Measurements from ENCODE around the gene PAH.

DNA sequence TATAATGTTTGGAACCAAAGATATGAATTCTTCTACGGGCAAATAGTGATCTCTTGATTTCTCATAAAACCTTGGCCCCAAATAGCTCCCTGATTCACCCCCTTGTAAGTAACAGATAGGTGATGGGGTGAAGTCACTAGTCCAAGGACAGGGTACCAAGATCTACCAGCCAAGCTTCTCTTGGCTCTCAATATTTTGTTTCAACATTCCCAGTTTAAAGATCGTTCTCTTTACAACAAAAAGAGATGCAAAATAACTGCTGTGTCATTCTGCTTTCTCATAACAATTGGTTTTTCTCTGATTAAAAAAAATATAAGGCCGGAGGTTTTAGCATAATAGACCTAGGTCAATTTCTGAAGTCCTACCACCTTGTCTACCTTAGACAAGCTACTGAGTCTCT lies 11.8 kb downstream of the PAH start:
- TF ChIP-seq MXI1 (IDR thresholded peaks at IDR 0.05; ENCODE audit: low read depth, low read length): no peak
- no peak for TF ChIP-seq YY1 (IDR thresholded peaks at IDR 0.05; ENCODE audit: low read depth)
- TF ChIP-seq, protein P1, sequence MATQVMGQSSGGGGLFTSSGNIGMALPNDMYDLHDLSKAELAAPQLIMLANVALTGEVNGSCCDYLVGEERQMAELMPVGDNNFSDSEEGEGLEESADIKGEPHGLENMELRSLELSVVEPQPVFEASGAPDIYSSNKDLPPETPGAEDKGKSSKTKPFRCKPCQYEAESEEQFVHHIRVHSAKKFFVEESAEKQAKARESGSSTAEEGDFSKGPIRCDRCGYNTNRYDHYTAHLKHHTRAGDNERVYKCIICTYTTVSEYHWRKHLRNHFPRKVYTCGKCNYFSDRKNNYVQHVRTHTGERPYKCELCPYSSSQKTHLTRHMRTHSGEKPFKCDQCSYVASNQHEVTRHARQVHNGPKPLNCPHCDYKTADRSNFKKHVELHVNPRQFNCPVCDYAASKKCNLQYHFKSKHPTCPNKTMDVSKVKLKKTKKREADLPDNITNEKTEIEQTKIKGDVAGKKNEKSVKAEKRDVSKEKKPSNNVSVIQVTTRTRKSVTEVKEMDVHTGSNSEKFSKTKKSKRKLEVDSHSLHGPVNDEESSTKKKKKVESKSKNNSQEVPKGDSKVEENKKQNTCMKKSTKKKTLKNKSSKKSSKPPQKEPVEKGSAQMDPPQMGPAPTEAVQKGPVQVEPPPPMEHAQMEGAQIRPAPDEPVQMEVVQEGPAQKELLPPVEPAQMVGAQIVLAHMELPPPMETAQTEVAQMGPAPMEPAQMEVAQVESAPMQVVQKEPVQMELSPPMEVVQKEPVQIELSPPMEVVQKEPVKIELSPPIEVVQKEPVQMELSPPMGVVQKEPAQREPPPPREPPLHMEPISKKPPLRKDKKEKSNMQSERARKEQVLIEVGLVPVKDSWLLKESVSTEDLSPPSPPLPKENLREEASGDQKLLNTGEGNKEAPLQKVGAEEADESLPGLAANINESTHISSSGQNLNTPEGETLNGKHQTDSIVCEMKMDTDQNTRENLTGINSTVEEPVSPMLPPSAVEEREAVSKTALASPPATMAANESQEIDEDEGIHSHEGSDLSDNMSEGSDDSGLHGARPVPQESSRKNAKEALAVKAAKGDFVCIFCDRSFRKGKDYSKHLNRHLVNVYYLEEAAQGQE (IDR thresholded peaks at IDR 0.05; ENCODE audit: low read depth, low read length): no peak
- TF ChIP-seq FOXM1 (IDR thresholded peaks at IDR 0.05; ENCODE audit: low read depth): no peak
- no peak for TF ChIP-seq CTCF (IDR thresholded peaks at IDR 0.05)
- no peak for TF ChIP-seq TEAD4 (IDR thresholded peaks at IDR 0.05; ENCODE audit: borderline replicate concordance, insufficient read depth)
- no peak for TF ChIP-seq POLR2AphosphoS5 (IDR thresholded peaks at IDR 0.05; ENCODE audit: low read depth, low read length)
- no peak for TF ChIP-seq CHD2 (IDR thresholded peaks at IDR 0.05; ENCODE audit: low read length, partially characterized antibody)
- TF ChIP-seq JUND (IDR thresholded peaks at IDR 0.05): no peak
- no peak for TF ChIP-seq RCOR1 (IDR thresholded peaks at IDR 0.05; ENCODE audit: low read length)

Measured in SK-N-SH (cell line).